Kidney glomerular epithelial cell (primary cell): Measurements from ENCODE around the gene NFAT5.

ENCODE experiments used
- DNase-seq: peaks from one replicate; lab custom pipeline; 2025; lab: John Stamatoyannopoulos, UW

NFAT5 gene

DNA sequence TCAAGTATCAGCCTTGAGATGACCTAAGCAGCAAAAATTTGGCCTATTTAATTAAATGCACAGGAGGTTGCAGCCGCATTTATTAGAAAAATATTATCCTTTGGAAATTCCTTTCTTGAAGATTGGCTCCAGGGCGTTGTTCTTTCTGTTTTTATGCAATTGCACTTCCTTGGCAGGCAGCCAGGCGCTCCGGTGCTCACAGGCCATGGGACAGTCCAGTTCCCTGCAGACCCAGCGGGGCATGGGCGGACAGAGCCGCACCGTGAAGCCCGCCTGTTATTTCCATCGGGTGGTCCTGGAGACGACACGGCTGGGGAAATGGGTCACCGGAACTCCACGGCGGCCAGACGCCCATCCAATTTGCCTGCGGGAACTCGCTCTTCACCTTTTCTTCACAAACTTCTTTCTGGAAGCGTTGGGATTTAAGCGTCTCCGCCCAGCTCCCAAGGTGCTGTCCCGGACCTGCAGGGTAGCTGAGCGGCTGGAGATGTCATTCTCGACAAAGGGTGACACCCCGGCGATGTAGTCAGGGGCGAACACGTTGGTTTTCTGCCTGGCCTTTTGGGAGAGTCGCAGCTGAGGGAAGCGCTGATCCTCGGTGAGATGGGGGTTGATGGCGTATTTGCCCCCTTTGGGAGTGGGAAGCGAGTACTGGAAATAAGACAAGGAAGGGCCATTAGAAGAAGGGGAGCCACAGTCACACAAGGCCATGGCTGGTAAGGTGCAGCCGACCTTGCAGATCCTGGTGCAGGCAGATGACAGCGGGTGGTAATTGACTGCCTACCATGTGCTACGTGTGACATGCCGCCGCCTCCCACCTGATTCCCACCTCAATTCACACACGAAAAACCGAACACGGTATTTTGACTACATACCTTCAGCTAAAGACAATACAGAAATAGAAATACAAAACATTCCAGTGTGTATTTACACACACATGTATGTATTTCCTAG, 176.5 kb downstream of the NFAT5 start:
- peak; percentile 24 for DNase-seq

- DNase-seq: no peak
Measured at GRCh38 chr16:69744363-69745231, 178.8 kb downstream of the NFAT5 start.

DNA sequence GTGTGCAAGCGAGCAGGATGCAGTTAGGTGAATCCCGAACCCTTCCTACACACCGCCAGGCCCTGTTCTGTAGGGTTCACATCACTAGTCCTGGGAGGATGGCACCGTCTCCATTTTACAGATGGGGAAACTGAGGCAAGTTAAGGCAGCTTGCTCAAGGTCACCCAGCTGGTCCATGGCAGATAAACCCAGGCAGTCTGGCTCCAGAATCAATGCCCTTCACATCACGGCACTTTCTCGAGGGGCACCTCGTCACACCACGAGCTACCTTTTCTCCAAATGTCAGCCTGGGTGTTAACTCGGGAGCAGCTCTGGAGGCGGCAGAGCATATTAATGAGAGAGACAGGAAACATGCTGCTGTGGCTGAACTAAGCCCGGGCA, 179.5 kb downstream of the NFAT5 start:
- no peak for DNase-seq

DNA sequence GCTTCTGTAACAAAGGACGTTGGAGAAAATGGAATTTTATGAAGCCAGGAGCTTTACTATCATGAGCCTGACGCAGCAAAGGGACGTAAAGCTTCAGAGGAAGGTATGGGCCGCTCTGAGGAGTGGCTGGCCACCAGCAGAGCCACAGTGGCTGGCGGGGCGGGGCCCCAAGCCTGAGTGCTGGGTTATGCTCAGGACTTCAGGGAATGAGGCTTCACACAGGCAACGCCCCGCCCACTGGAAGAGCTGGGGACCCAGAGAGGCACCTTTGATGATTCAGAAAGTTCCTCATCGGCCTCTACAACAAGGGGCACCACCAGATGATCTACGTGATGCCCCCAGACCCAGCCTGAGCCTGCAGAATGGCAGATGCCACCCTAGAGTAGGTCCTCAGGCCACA, 180.2 kb downstream of the NFAT5 start:
- DNase-seq: no peak

GRCh38 chr16:69747115-69747514, 181.3 kb downstream of the NFAT5 start:
- DNase-seq: no peak

DNA sequence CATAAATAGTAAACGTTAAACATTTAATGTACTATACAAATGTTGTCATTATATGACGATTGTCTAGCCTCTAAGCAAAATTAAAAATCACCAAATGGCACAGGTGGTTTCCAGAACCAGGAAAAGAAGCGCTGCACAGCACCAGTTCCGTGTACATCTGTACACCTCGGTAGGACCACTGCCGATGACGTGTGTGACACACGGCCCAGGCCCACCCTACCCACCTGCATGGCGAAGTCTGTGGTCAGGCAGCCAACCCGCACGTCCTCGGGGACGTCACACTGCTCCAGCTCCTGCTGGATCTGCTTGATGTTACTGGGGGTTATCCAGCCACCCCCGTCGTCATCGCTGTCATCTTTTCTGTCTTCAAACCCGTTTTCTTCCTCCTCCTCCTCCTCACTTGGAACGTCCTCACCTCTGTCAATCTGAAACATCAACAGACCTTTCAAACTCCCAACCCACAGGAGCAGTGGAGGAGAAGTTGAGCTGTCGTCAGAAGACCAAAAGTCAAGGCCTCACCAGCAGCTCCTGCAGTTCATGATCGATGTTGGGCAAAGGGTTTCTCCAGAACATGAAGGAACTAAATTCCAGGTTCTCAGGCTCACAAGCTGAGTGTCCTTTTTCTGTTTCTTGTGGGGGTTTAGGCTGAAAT, 183.1 kb downstream of the NFAT5 start:
- DNase-seq: no peak

DNA sequence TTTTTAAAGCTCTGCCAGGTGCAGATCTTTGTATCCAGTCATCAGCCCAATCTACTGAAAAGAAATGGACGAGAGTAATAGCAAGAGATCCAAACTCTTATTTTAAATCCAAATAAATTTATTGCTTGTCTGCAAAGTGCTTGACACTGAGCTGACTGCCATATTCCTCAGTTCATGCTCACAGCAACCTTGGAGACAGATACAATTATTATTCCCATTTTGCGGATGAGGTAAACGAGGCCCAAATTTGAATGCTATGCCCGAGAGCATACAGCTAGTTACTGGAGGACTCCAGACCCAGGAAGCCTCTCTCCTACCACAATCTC, 188.3 kb downstream of the NFAT5 start:
- no peak for DNase-seq
